GM12878 (cell line): ENCODE measurements around the gene TMUB1. TPM values are rescaled to one million over a fixed set of nuclear protein-coding genes. Genes with fewer than 3 reads are reported as not detected.

Experiments used
- ATAC-seq: fragments of 200-7000 bp; cut with Tn5 transposase; 3 replicates; pipeline ENCODE4 v1.9.1; 2020; ENCODE audit warnings: mild to moderate bottlenecking, moderate library complexity
- BruUV-seq: library from RNA; stranded (reverse); fragments of 400-500 nt; replicated peaks from 2 replicates; lab custom pipeline; 2021; lab: Mats Ljungman, UMichigan
- CTCF ChIA-PET: fragments of 300-600 bp; sonication (Branson Sonifier 250); formaldehyde crosslinking; extraction: SDS; loops from one replicate; lab custom pipeline; 2021; ENCODE audit warnings: inconsistent platforms; lab: Yijun Ruan, JAX
- POLR2A ChIA-PET: fragments of 350-600 bp; formaldehyde crosslinking; extraction: SDS; loops from one replicate; lab custom pipeline; 2021; ENCODE audit warnings: inconsistent platforms; lab: Charles Lee
- RAD21 ChIA-PET: fragments of 300-600 bp; sonication (Branson Sonifier 250); formaldehyde crosslinking; loops from one replicate; lab custom pipeline; 2023; ENCODE audit warnings: antibody characterized with exemption; ENCODE audit not compliant: unreplicated experiment; lab: Charles Lee
- SMC1A ChIA-PET: fragments of 300-600 bp; sonication (Branson Sonifier 250); formaldehyde crosslinking; loops from one replicate; lab custom pipeline; 2023; ENCODE audit not compliant: unreplicated experiment, uncharacterized antibody; lab: Charles Lee
- DNase-seq: peaks from one replicate; pipeline ENCODE4 v3.0.0-alpha.2; 2011; ENCODE audit warnings: low read depth, low spot score
- FAIRE-seq: peaks from 3 replicates; lab custom pipeline; 2011; peaks lifted over from hg19 to GRCh38; lab: Jason Lieb, UNC
- H2AFZ ChIP-seq: 2 replicates; pipeline ENCODE4 v1.6.0; 2011; ENCODE audit warnings: low read depth, low read length, control low read depth; ENCODE audit not compliant: control insufficient read depth
- H3K27ac ChIP-seq: 2 replicates; pipeline ENCODE4 v1.5.1; 2011; ENCODE audit warnings: control low read depth; ENCODE audit not compliant: control insufficient read depth, insufficient read depth
- H3K27me3 ChIP-seq, 2 experiments: replicated peaks in 1 of 2; 2 replicates each; pipeline versions ENCODE4 v1.6.0 to v1.6.1; 2011; ENCODE audit warnings: low read length in 1 of 2; ENCODE audit not compliant: control insufficient read depth in 2 of 2, insufficient read depth in 2 of 2
- H3K36me3 ChIP-seq, 2 experiments: 2 replicates each; pipeline ENCODE4 v1.5.1; 2011; ENCODE audit warnings: low read length in 1 of 2; ENCODE audit not compliant: control insufficient read depth in 2 of 2, insufficient read depth in 2 of 2
- H3K4me1 ChIP-seq: 2 replicates; pipeline ENCODE4 v1.6.1; 2011; ENCODE audit warnings: mild to moderate bottlenecking, low read length, moderate library complexity, mixed read lengths; ENCODE audit not compliant: control insufficient read depth, insufficient read depth
- H3K4me2 ChIP-seq: 2 replicates; pipeline ENCODE4 v1.6.0; 2011; ENCODE audit warnings: control low read depth; ENCODE audit not compliant: control insufficient read depth, insufficient read depth
- H3K4me3 ChIP-seq: fragments of 200-600 bp; sonication (generic); 2 replicates; pipeline ENCODE4 v1.5.1; 2016
- H3K79me2 ChIP-seq: 2 replicates; pipeline ENCODE4 v1.6.0; 2011; ENCODE audit warnings: low read length; ENCODE audit not compliant: control insufficient read depth, insufficient read depth
- H3K9ac ChIP-seq: 2 replicates; pipeline ENCODE4 v1.8.0; 2011; ENCODE audit warnings: low read length, control low read depth, mixed read lengths; ENCODE audit not compliant: control insufficient read depth, insufficient read depth
- H3K9me3 ChIP-seq: replicated peaks from 3 replicates; pipeline ENCODE4 v1.5.1; 2011; ENCODE audit warnings: mild to moderate bottlenecking, low read length; ENCODE audit not compliant: control insufficient read depth, insufficient read depth
- H4K20me1 ChIP-seq: 2 replicates; pipeline ENCODE4 v1.6.0; 2011; ENCODE audit not compliant: control insufficient read depth, insufficient read depth
- BRCA1 ChIP-seq: IDR thresholded peaks from 2 replicates; pipeline ENCODE4 v1.6.1; 2011; ENCODE audit warnings: low read depth, low read length, improper control_type of control experiment
- CHD4 ChIP-seq: fragments of 200-600 bp; sonication (generic); IDR thresholded peaks from 2 replicates; pipeline ENCODE4 v1.6.1; 2016; ENCODE audit warnings: mild to moderate bottlenecking
- PML ChIP-seq: IDR thresholded peaks from 2 replicates; pipeline ENCODE4 v1.6.1; 2012; ENCODE audit warnings: low read length, inconsistent platforms
- WGBS: methylation state at CpG from one replicate; pipeline ENCODE4 v1.1.6; 2016; ENCODE audit warnings: low lambda C conversion rate; ENCODE audit not compliant: insufficient replicate concordance, insufficient coverage; ENCODE audit errors: missing lambda C conversion rate; 5-methylcytosine and 5-hydroxymethylcytosine counted together
- in situ Hi-C: fragments of 300-500 bp; cut with MboI; formaldehyde crosslinking; loops from 9 replicates; pipeline ENCODE4 v1.14.3; 2018; ENCODE audit warnings: mixed read lengths
- intact Hi-C: fragments of 100-400 bp; cut with micrococcal nuclease; formaldehyde crosslinking; loops from one replicate; pipeline ENCODE4 v1.14.2; 2022; ENCODE audit not compliant: unreplicated experiment
- polyA plus RNA-seq, 11 experiments: library from polyadenylated mRNA; depleted of rRNA in 4 of 11; unstranded in 6 of 11; stranded (reverse) in 5 of 11; fragments of >200 nt; fragmentation: Nextera tagmentation in 4 of 11; fragmentation: Illumina TruSeq in 1 of 11; extraction: Ambion mirVana in 4 of 11; extraction: Trizol in 1 of 11; gene quantifications; 1 replicate in 1 of 11; 2 replicates in 10 of 11; pipeline versions ENCODE4 v1.2.1 to v1.2.3, GENCODE V29; 2011 to 2016; ENCODE audit warnings: inconsistent platforms in 2 of 11, missing spikeins in 2 of 11, low read depth in 1 of 11
- total RNA-seq, 4 experiments: library from RNA; depleted of rRNA in 3 of 4; stranded (reverse); fragments of >200 nt in 3 of 4; fragmentation: Illumina TruSeq in 1 of 4; extraction: Trizol in 1 of 4; gene quantifications; 2 replicates each; pipeline versions ENCODE4 v1.2.1 to v1.2.3, GENCODE V29; 2013 to 2021

The TMUB1 gene
- total and polyA plus RNA-seq, 10 of the 15 experiments (the other 5 are each of a cell fraction or from before 2014, with no cell fraction given): 0.27 to 79.5 (median 41.3) TPM; not detected in 1

DNA sequence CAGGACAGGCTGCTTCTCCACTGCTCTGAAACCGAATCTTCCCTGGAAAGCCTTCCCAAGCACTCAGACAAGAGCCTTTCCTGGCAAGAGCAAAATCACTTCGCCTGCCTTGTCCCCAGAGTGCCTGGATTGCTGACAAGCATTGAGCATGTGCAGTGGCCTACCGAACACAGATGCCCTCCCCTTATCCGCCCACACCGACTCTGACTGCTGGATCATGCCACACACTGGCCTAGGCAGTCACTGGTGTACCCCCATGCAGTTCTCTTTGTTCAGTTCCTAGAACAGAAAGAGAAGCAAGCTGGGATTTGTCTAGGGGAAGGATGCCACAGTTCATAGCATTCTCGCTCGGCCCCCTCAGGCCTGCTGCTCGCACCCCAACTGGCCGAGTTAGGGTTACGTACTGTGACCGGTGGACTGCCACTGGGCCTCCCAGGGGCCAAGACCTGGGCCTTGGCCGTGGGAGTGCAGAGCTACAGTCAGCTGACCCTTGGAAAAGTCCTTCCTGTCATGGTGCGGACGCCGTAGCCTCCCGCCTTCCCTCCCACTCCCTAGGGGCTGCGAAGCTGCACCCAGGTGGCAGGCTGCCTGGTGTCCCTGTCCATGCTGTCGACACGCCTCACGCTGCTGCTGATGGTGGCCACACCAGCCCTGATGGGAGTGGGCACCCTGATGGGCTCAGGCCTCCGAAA lies 48.1 kb downstream of the TMUB1 start:
- Histone ChIP-seq H3K4me1 (no peaks in the 10 kb centered on the region; the same call in 1 of the 2 replicates), H3K4me2 (no peak overlapping the region), H3K9me3 (no peaks in the 10 kb centered on the region), H3K4me3 (no peak overlapping the region)
- CTCF ChIA-PET: no interaction called here
- no peak for FAIRE-seq
- intact Hi-C loops: no loop called here
- no peak for TF ChIP-seq CHD4
- TF ChIP-seq, all 136 proteins: peak for 0
- Histone ChIP-seq H3K36me3 (peaks cover 0 to 3% of the 10 kb centered on the region in 2 experiments; a peak in 1 of 4 replicates), H3K27ac (no peak overlapping the region), H4K20me1 (no peaks in the 10 kb centered on the region), H3K79me2 (no peaks in the 10 kb centered on the region), H2AFZ (no peak overlapping the region), H3K27me3 (no peaks in the 10 kb centered on the region), H3K9ac (no peak overlapping the region)
- DNase-seq: no peak
- no peak for ATAC-seq
- 83% methylated on average over 17 of the region's 21 CpGs for WGBS
- ChIA-PET POLR2A (no interaction called here), SMC1A (no interaction called here), RAD21 (no interaction called here)
- no TSS peak for BruUV-seq
- in situ Hi-C loops: no loop called here

DNA sequence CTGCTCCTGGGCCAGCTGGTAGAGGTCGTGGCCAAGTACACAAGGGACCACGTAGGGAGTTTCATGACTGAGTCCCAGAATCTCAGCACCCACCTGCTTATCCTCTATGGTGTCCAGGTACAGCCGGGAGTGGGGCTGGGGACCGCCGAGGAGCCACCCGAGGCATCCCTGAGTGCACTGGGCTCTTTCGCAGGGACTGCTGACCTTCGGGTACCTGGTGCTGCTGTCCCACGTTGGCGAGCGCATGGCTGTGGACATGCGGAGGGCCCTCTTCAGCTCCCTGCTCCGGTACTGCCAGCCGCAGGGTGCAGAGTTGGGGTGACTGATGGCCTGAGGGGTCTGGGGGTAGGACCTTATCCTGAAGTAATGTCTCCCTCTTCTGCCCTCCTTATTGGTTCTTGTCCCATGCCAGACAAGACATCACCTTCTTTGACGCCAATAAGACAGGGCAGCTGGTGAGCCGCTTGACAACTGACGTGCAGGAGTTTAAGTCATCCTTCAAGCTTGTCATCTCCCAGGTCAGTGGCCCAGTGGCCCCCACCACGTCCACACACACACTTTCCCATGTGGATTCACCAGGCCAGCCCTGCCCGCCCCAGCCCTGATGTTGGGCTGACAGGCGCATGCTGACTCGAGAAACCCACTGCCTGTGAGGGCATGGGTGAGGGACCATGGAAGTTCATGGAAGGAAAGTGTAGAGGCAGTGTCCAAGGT lies 48.8 kb downstream of the TMUB1 start:
- BruUV-seq: no TSS peak
- H2AFZ ChIP-seq: no peak overlapping the region
- no peaks in the 10 kb centered on the region for H3K27me3 ChIP-seq
- intact Hi-C loops: no loop called here
- no peaks in the 10 kb centered on the region for H3K9me3 ChIP-seq
- no peak overlapping the region for H3K4me3 ChIP-seq
- peaks cover 0 to 3% of the 10 kb centered on the region in 2 experiments; a peak in 1 of 4 replicates for H3K36me3 ChIP-seq
- H3K4me2 ChIP-seq: no peak overlapping the region
- no peak for ATAC-seq
- in situ Hi-C loops: no loop called here
- no peaks in the 10 kb centered on the region; the same call in 1 of the 2 replicates for H3K79me2 ChIP-seq
- CTCF ChIA-PET: no interaction called here
- POLR2A ChIA-PET: no interaction called here
- WGBS: 90% methylated on average over 21 of the region's 21 CpGs
- H3K27ac ChIP-seq: no peak overlapping the region
- RAD21 ChIA-PET: no interaction called here
- FAIRE-seq: no peak
- no peak for DNase-seq
- TF ChIP-seq BRCA1 (no peak), PML (no peak)
- H3K4me1 ChIP-seq: peaks cover 4% of the 10 kb centered on the region
- SMC1A ChIA-PET: no interaction called here
- no peak overlapping the region for H3K9ac ChIP-seq
- no peaks in the 10 kb centered on the region for H4K20me1 ChIP-seq
